GM12891 (cell line): ENCODE measurements around the gene TEX2.

Experiments
- PAX5 ChIP-seq: IDR thresholded peaks from 2 replicates; pipeline ENCODE4 v1.6.1; 2011; ENCODE audit warnings: low read length, moderate library complexity, mild to moderate bottlenecking; ENCODE audit not compliant: insufficient read depth, severe bottlenecking
- POLR2A ChIP-seq: IDR thresholded peaks from 2 replicates; pipeline ENCODE4 v1.6.1; 2011; ENCODE audit warnings: low read depth, low read length, control low read depth
- POLR2AphosphoS5 ChIP-seq: IDR thresholded peaks from 2 replicates; pipeline ENCODE4 v1.6.1; 2011; ENCODE audit warnings: low read depth, low read length, control low read depth
- POU2F2 ChIP-seq: IDR thresholded peaks from 2 replicates; pipeline ENCODE4 v1.6.1; 2011; ENCODE audit warnings: low read depth, mild to moderate bottlenecking, control low read depth, low read length, moderate library complexity
- SPI1 ChIP-seq: IDR thresholded peaks from 2 replicates; pipeline ENCODE4 v1.6.1; 2011; ENCODE audit warnings: low read depth, low read length, control low read depth
- TAF1 ChIP-seq: IDR thresholded peaks from 2 replicates; pipeline ENCODE4 v1.6.1; 2011; ENCODE audit warnings: low read depth, low read length, control low read depth

DNA sequence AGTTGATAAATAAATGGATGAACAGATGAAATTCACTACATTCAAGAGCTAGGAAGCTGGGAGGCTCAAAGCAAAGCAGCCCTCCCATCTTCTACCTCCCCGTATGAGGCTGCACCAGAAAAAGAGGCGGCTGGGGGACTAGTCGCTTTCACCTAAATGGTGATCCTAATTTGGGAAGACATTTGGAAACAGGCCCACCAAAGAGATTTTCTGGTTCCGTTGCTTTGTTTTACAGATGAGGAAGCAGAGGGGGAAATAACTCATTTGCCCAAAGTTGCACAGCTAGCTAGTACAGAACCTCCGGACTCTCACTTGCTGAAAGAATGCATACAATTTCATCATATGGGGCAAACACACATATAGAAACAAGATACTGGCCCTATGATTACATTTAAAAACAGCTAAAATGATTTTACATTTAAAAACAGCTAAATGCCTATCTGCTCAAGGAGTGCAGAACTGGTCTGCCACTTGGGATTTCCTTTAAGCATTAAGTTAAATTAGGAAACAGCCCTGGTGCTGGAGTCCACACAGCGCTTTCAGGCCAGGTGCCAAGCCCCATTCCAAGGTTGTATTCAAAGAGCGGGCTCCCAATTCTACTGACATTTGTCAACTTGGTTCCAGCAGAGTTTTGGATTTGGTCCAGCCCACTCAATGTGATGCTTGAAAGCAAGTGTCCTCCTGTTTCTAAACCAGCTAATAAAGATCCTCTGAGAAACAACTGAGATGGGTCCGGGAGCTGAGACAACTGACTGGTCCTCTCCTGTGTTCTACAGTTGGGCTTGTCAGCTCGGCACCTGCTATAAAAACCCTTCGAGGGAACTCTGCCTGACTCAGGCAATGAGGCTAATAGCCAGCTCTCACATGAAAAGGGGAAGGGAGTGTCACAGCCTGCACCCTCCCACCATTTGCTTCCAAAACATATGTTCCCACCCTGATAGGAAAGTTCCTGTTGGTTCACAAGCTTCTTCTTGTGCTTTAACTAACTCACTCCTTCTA lies 144.8 kb downstream of the TEX2 start:
- TF ChIP-seq TAF1, result no peak
- TF ChIP-seq POLR2AphosphoS5, result no peak
- TF ChIP-seq POLR2A, result no peak
- TF ChIP-seq PAX5, result no peak
- no peak for TF ChIP-seq POU2F2
- TF ChIP-seq SPI1, result peak; percentile 20; the same call in 1 of the 2 replicates
